GM12892 (cell line): ENCODE measurements around the gene ACSM3.

Experiments used
- POLR2A ChIP-seq: IDR thresholded peaks from 2 replicates; pipeline ENCODE4 v1.6.1; 2011; ENCODE audit warnings: low read depth, low read length, control low read depth
- POLR2AphosphoS5 ChIP-seq: IDR thresholded peaks from 2 replicates; pipeline ENCODE4 v1.6.1; 2011; ENCODE audit warnings: low read depth, low read length, control low read depth
- TAF1 ChIP-seq: IDR thresholded peaks from 2 replicates; pipeline ENCODE4 v1.6.1; 2011; ENCODE audit warnings: low read depth, mild to moderate bottlenecking, control low read depth, low read length, borderline replicate concordance

DNA sequence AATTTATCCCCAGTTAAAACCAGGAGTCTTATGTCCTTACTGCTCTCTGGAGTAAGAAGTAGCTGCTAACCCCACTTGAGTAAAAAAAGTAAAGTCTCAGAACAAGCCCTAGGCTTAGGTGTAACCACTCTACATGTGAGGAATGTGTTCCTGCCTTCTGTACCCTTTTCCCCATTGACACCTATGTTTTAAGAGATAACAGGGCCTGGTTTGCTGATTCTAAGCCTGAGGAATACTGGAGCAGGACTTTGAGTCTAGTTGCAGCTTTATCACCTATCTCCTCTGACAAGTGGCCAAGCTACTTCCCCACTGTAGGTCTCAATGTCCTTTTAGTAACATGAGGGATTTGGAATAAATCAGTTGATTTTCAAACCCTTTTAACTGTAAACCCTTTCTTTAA, 82.7 kb downstream of the ACSM3 start:
- TF ChIP-seq TAF1 (no peak), POLR2AphosphoS5 (no peak), POLR2A (no peak)
